Measurements from ENCODE around the gene C10orf90. TPM values are rescaled to one million over a fixed set of nuclear protein-coding genes. Genes with fewer than 3 reads are reported as not detected.
A peak's percentile ranks its signal among the peaks of the same experiment; 100 is the strongest.

Gene C10orf90
- polyA plus RNA-seq, 3 donors: not detected

DNA sequence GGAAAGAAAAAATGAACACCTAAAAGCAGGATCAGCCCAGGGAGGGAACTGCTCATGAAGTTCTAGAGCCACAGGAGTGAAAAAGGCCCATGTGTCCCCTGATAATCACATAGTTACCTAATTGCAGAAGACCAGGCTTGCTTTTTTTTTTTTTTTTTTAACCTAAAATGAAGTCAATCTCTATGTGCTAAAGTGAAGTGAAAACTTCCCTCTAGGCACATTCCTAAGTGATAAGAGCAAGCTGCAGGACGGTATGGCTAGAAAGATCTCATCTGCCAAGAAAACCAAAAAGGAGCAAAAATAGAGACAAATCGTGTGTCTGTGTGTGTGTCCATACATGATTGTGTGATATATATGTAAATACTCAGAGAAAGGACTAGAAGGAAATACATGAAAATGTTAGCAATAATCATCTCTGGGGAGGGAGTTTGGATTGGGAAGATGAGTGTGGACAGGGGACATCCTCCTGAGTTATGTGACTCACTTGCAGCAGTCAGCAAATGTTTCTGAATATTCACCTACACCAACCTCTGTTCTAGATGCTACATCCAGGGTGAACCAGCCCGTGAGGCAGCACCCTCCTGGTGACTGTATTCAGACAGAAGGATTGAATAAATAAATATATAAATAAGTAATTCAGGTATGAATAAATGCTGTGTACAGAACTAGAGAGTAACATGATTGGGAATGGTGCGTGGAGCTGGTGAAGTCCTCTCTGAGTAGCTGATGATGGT lies 76.4 kb downstream of the C10orf90 start:
- Mint-ChIP-seq H3K27ac (peak overlapping the region in 1 of 7 donors; percentile 62), H3K27me3 (ENCODE audit: low read depth in 3 of 3) (peaks cover 0 to 9% (median 2%) of the 10 kb centered on the region in 3 donors), H3K4me1 (no peaks in the 10 kb centered on the region), H3K36me3 (no peaks in the 10 kb centered on the region), H3K9me3 (peaks cover 0 to 2% (median 0%) of the 10 kb centered on the region in 7 donors), H3K4me3 (no peak overlapping the region)
- Histone ChIP-seq H2AFZ (ENCODE audit: insufficient read depth, low read depth, low read length, poor library complexity, severe bottlenecking) (no peak overlapping the region), H3K79me2 (ENCODE audit: insufficient read depth, low read length) (no peaks in the 10 kb centered on the region), H3K27ac (ENCODE audit: low read depth in 1 of 2, low read length in 2 of 2) (no peak overlapping the region), H3K4me1 (ENCODE audit: control insufficient read depth in 1 of 2, insufficient read depth in 2 of 2, low read length in 2 of 2) (no peaks in the 10 kb centered on the region), H4K20me1 (ENCODE audit: insufficient read depth, low read length) (no peaks in the 10 kb centered on the region), H3K4me3 (replicated peaks in 1 of 3; ENCODE audit: low read depth in 2 of 3, low read length in 3 of 3) (no peak overlapping the region), H3K36me3 (replicated peaks in 1 of 2; ENCODE audit: control insufficient read depth in 1 of 2, insufficient read depth in 2 of 2, low read length in 2 of 2) (no peaks in the 10 kb centered on the region), H3K9ac (ENCODE audit: insufficient read depth, low read length, poor library complexity, severe bottlenecking) (no peak overlapping the region), H3K9me3 (replicated peaks in 1 of 2; ENCODE audit: control insufficient read depth in 1 of 2, insufficient read depth in 1 of 2, low read length in 2 of 2) (no peaks in the 10 kb centered on the region), H3K4me2 (replicated peaks; ENCODE audit: extremely low read depth, low read length, poor library complexity, severe bottlenecking) (no peak overlapping the region), H3K27me3 (ENCODE audit: control insufficient read depth in 2 of 2, insufficient read depth in 2 of 2, low read length in 2 of 2) (no peaks in the 10 kb centered on the region)
- TF ChIP-seq, protein P1, sequence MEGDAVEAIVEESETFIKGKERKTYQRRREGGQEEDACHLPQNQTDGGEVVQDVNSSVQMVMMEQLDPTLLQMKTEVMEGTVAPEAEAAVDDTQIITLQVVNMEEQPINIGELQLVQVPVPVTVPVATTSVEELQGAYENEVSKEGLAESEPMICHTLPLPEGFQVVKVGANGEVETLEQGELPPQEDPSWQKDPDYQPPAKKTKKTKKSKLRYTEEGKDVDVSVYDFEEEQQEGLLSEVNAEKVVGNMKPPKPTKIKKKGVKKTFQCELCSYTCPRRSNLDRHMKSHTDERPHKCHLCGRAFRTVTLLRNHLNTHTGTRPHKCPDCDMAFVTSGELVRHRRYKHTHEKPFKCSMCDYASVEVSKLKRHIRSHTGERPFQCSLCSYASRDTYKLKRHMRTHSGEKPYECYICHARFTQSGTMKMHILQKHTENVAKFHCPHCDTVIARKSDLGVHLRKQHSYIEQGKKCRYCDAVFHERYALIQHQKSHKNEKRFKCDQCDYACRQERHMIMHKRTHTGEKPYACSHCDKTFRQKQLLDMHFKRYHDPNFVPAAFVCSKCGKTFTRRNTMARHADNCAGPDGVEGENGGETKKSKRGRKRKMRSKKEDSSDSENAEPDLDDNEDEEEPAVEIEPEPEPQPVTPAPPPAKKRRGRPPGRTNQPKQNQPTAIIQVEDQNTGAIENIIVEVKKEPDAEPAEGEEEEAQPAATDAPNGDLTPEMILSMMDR (IDR thresholded peaks at IDR 0.05): no peak
- WGBS (ENCODE audit: insufficient coverage): 94% methylated on average over 2 of the region's 4 CpGs
- intact Hi-C loops (cut with micrococcal nuclease): no loop called here
- no peak for DNase-seq

DNA sequence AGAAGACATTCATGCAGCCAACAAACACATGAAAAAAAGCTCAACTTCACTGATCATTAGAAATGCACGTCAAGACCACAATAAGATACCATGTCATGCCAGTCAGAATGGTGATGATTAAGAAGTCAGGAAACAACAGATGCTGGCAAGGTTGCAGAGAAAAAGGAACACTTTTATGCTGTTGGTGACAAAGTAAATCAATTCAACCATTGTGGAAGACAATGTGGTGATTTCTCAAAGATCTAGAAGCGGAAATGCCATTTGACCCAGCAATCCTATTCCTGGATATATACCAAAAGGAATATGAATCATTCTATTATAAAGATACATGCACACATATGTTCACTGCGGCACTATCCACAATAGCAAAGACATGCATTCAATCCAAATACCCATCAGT lies 77.6 kb downstream of the C10orf90 start:
- no peak overlapping the region for H3K27ac ChIP-seq (ENCODE audit: low read depth in 1 of 2, low read length in 2 of 2)
- Mint-ChIP-seq H3K4me1 (no peaks in the 10 kb centered on the region), H3K27me3 (ENCODE audit: low read depth in 3 of 3) (peaks cover 2 to 9% (median 3%) of the 10 kb centered on the region in 3 donors), H3K36me3 (no peaks in the 10 kb centered on the region), H3K9me3 (peaks cover 0 to 2% (median 0%) of the 10 kb centered on the region in 7 donors), H3K27ac (no peak overlapping the region), H3K4me3 (no peak overlapping the region)
- DNase-seq: no peak
- no peak overlapping the region for H3K4me2 ChIP-seq (replicated peaks; ENCODE audit: extremely low read depth, low read length, poor library complexity, severe bottlenecking)
- H3K36me3 ChIP-seq (replicated peaks in 1 of 2; ENCODE audit: control insufficient read depth in 1 of 2, insufficient read depth in 2 of 2, low read length in 2 of 2): no peaks in the 10 kb centered on the region
- no peak overlapping the region for H3K4me3 ChIP-seq (replicated peaks in 1 of 3; ENCODE audit: low read depth in 2 of 3, low read length in 3 of 3)
- H3K79me2 ChIP-seq (ENCODE audit: insufficient read depth, low read length): no peaks in the 10 kb centered on the region
- no peak overlapping the region for H2AFZ ChIP-seq (ENCODE audit: insufficient read depth, low read depth, low read length, poor library complexity, severe bottlenecking)
- H3K27me3 ChIP-seq (ENCODE audit: control insufficient read depth in 2 of 2, insufficient read depth in 2 of 2, low read length in 2 of 2): no peaks in the 10 kb centered on the region
- intact Hi-C loops (cut with micrococcal nuclease): no loop called here
- TF ChIP-seq, protein P1 (IDR thresholded peaks at IDR 0.05): no peak
- H4K20me1 ChIP-seq (ENCODE audit: insufficient read depth, low read length): no peaks in the 10 kb centered on the region
- no peak overlapping the region for H3K9ac ChIP-seq (ENCODE audit: insufficient read depth, low read length, poor library complexity, severe bottlenecking)
- no CpG with 5 or more reads among the region's 3 CpGs for whole genome bisulfite sequencing (ENCODE audit: insufficient coverage)
- H3K4me1 ChIP-seq (ENCODE audit: control insufficient read depth in 1 of 2, insufficient read depth in 2 of 2, low read length in 2 of 2): no peaks in the 10 kb centered on the region
- H3K9me3 ChIP-seq (replicated peaks in 1 of 2; ENCODE audit: control insufficient read depth in 1 of 2, insufficient read depth in 1 of 2, low read length in 2 of 2): peaks cover 0 to 5% of the 10 kb centered on the region in 2 donors
